Panc1 (cell line): ENCODE results near the gene CLBA1. TPM values are rescaled to one million over a fixed set of nuclear protein-coding genes. Genes with fewer than 3 reads are reported as not detected.

Source experiments
- ATAC-seq: fragments of 200-7000 bp; cut with Tn5 transposase; 2 replicates; pipeline ENCODE4 v1.9.1; 2020; ENCODE audit warnings: mild to moderate bottlenecking, moderate library complexity
- BruUV-seq: library from RNA; stranded (reverse); fragments of 400-500 nt; replicated peaks from 2 replicates; lab custom pipeline; 2021; lab: Mats Ljungman, UMichigan
- CTCF ChIA-PET: fragments of 300-600 bp; sonication (Branson Sonifier 250); formaldehyde crosslinking; loops from one replicate; lab custom pipeline; 2022; ENCODE audit warnings: antibody characterized with exemption; lab: Charles Lee
- POLR2A ChIA-PET: fragments of 300-600 bp; sonication (Branson Sonifier 250); formaldehyde crosslinking; loops from one replicate; lab custom pipeline; 2022; ENCODE audit warnings: antibody characterized with exemption; lab: Charles Lee
- DNase-seq: peaks from one replicate; pipeline ENCODE4 v3.0.0-alpha.2; 2010; ENCODE audit warnings: low read depth, low spot score
- H3K27ac ChIP-seq: 2 replicates; pipeline ENCODE4 v1.5.1; 2011; ENCODE audit warnings: mild to moderate bottlenecking, low read length, inconsistent platforms
- H3K27me3 ChIP-seq: fragments of 200-500 bp; sonication (Bioruptor generic); 2 replicates; pipeline ENCODE4 v1.6.0; 2014; ENCODE audit warnings: low read length, inconsistent platforms; ENCODE audit not compliant: control insufficient read depth, insufficient read depth
- H3K36me3 ChIP-seq: fragments of 200-500 bp; sonication (Bioruptor generic); 2 replicates; pipeline ENCODE4 v1.5.1; 2014; ENCODE audit warnings: inconsistent platforms, mild to moderate bottlenecking, low read length, moderate library complexity; ENCODE audit not compliant: control insufficient read depth, insufficient read depth
- H3K4me1 ChIP-seq: 2 replicates; pipeline ENCODE4 v1.5.1; 2011; ENCODE audit warnings: inconsistent platforms, mild to moderate bottlenecking, low read length, moderate library complexity; ENCODE audit not compliant: control insufficient read depth, insufficient read depth
- H3K4me3 ChIP-seq, 2 experiments: 2 replicates each; pipeline ENCODE4 v1.5.1; 2011 to 2012; ENCODE audit warnings: low read depth in 2 of 2, low read length in 2 of 2, mild to moderate bottlenecking in 2 of 2, inconsistent platforms in 1 of 2, moderate library complexity in 1 of 2
- H3K9me3 ChIP-seq: fragments of 200-500 bp; sonication (Bioruptor generic); 2 replicates; pipeline ENCODE4 v1.5.1; 2014; ENCODE audit warnings: low read depth, mild to moderate bottlenecking, inconsistent platforms, low read length, moderate library complexity; ENCODE audit not compliant: control insufficient read depth, insufficient read depth
- POLR2AphosphoS5 ChIP-seq: IDR thresholded peaks from 2 replicates; pipeline ENCODE4 v1.6.1; 2012; ENCODE audit warnings: mild to moderate bottlenecking, low read depth, low read length, moderate library complexity
- SIN3A ChIP-seq: IDR thresholded peaks from 2 replicates; pipeline ENCODE4 v1.6.1; 2012; ENCODE audit warnings: low read depth, mild to moderate bottlenecking, low read length, moderate library complexity, borderline replicate concordance; ENCODE audit not compliant: insufficient read depth
- TCF7L2 ChIP-seq: IDR thresholded peaks from 2 replicates; pipeline ENCODE4 v1.6.1; 2011; ENCODE audit warnings: mild to moderate bottlenecking, low read depth, low read length, inconsistent platforms
- in situ Hi-C: cut with HindIII; loops from 2 replicates; pipeline ENCODE4 v1.10.0; 2016; ENCODE audit warnings: low sequenced_read_pairs, low pct_unique_long_range_greater_than_20kb
- intact Hi-C: fragments of 100-400 bp; cut with micrococcal nuclease; formaldehyde crosslinking; loops from one replicate; pipeline ENCODE4 v1.10.0; 2022; ENCODE audit not compliant: unreplicated experiment
- total RNA-seq: library from RNA; stranded (reverse); gene quantifications from one replicate; pipeline ENCODE4 v1.2.1, GENCODE V29; 2021; ENCODE audit not compliant: unreplicated experiment
- TF ChIP-seq, protein P1 (sequence below), 2 experiments: IDR thresholded peaks; 2 replicates each; pipeline ENCODE4 v1.6.1; 2011 to 2012; ENCODE audit warnings: low read depth in 2 of 2, control low read depth in 1 of 2, low read length in 1 of 2, mild to moderate bottlenecking in 1 of 2, moderate library complexity in 1 of 2; ENCODE audit not compliant: insufficient read depth in 1 of 2
- TF ChIP-seq, protein P2 (sequence below): fragments of 450-650 bp; IDR thresholded peaks from 2 replicates; pipeline ENCODE4 v1.5.1; 2017; ENCODE audit warnings: mild to moderate bottlenecking

Gene CLBA1
- total RNA-seq, 1 experiment from 2014 or later: 13.8 TPM

GRCh38 chr14:104996483-104996882 is 10.9 kb downstream of the CLBA1 start:
- POLR2A ChIA-PET: no interaction called here
- Histone ChIP-seq H3K9me3 (no peaks in the 10 kb centered on the region; the same call in 1 of the 2 replicates), H3K27ac (no peak overlapping the region), H3K27me3 (no peaks in the 10 kb centered on the region), H3K36me3 (no peaks in the 10 kb centered on the region), H3K4me3 (no peak overlapping the region), H3K4me1 (no peaks in the 10 kb centered on the region)
- CTCF ChIA-PET: no interaction called here
- BruUV-seq: no TSS peak
- DNase-seq: no peak
- TF ChIP-seq TCF7L2 (no peak), POLR2AphosphoS5 (no peak), SIN3A (no peak)
- TF ChIP-seq, protein P1, sequence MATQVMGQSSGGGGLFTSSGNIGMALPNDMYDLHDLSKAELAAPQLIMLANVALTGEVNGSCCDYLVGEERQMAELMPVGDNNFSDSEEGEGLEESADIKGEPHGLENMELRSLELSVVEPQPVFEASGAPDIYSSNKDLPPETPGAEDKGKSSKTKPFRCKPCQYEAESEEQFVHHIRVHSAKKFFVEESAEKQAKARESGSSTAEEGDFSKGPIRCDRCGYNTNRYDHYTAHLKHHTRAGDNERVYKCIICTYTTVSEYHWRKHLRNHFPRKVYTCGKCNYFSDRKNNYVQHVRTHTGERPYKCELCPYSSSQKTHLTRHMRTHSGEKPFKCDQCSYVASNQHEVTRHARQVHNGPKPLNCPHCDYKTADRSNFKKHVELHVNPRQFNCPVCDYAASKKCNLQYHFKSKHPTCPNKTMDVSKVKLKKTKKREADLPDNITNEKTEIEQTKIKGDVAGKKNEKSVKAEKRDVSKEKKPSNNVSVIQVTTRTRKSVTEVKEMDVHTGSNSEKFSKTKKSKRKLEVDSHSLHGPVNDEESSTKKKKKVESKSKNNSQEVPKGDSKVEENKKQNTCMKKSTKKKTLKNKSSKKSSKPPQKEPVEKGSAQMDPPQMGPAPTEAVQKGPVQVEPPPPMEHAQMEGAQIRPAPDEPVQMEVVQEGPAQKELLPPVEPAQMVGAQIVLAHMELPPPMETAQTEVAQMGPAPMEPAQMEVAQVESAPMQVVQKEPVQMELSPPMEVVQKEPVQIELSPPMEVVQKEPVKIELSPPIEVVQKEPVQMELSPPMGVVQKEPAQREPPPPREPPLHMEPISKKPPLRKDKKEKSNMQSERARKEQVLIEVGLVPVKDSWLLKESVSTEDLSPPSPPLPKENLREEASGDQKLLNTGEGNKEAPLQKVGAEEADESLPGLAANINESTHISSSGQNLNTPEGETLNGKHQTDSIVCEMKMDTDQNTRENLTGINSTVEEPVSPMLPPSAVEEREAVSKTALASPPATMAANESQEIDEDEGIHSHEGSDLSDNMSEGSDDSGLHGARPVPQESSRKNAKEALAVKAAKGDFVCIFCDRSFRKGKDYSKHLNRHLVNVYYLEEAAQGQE (IDR thresholded peaks at IDR 0.05; ENCODE audit: insufficient read depth in 1 of 2, low read depth in 2 of 2, low read length in 1 of 2): no peak
- TF ChIP-seq, protein P2, sequence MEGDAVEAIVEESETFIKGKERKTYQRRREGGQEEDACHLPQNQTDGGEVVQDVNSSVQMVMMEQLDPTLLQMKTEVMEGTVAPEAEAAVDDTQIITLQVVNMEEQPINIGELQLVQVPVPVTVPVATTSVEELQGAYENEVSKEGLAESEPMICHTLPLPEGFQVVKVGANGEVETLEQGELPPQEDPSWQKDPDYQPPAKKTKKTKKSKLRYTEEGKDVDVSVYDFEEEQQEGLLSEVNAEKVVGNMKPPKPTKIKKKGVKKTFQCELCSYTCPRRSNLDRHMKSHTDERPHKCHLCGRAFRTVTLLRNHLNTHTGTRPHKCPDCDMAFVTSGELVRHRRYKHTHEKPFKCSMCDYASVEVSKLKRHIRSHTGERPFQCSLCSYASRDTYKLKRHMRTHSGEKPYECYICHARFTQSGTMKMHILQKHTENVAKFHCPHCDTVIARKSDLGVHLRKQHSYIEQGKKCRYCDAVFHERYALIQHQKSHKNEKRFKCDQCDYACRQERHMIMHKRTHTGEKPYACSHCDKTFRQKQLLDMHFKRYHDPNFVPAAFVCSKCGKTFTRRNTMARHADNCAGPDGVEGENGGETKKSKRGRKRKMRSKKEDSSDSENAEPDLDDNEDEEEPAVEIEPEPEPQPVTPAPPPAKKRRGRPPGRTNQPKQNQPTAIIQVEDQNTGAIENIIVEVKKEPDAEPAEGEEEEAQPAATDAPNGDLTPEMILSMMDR: no peak
- intact Hi-C loops: no loop called here
- ATAC-seq: no peak
- in situ Hi-C loops: no loop called here

DNA sequence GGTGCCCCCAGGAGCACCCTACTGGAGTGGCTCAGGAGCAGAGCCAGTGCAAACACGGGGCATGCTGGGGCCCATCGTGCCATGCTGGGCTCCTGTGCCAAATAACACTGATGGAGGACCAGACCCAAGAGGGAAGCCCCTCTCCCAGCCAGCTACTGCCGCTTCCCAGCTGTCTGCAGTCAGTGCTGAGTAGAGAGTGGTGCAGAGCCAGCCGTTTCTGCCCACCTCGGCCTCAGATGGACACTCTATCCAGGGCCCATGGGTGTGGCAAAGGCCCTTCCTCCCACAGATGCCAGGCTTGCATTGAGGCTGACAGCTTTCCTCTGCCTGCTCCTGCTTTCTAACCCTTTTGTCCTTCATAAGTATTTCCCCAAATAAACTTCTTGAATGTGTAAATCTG is 13.2 kb downstream of the CLBA1 start:
- H3K27me3 ChIP-seq: no peaks in the 10 kb centered on the region
- TF ChIP-seq SIN3A (no peak), TCF7L2 (no peak), POLR2AphosphoS5 (no peak)
- TF ChIP-seq, protein P1 (IDR thresholded peaks at IDR 0.05; ENCODE audit: insufficient read depth in 1 of 2, low read depth in 2 of 2, low read length in 1 of 2): no peak
- TF ChIP-seq, protein P2: no peak
- no peaks in the 10 kb centered on the region for H3K36me3 ChIP-seq
- no peaks in the 10 kb centered on the region for H3K4me1 ChIP-seq
- H3K9me3 ChIP-seq: no peaks in the 10 kb centered on the region; the same call in 1 of the 2 replicates
- no peak overlapping the region for H3K27ac ChIP-seq
- ATAC-seq (no peak), DNase-seq (no peak)
- POLR2A ChIA-PET: no interaction called here
- no peak overlapping the region for H3K4me3 ChIP-seq
- intact Hi-C loops: no loop called here
- in situ Hi-C loops: no loop called here
- CTCF ChIA-PET: no interaction called here
- BruUV-seq: no TSS peak
